Suprapubic skin (tissue), 4 donors: ENCODE data around the gene SHKBP1. TPM values are rescaled to one million over a fixed set of nuclear protein-coding genes. Genes with fewer than 3 reads are reported as not detected.

Experiments
- DNase-seq, 2 donors: peaks; one replicate each; pipeline ENCODE4 v3.0.0-alpha.2; 2019; ENCODE audit warnings: low spot score in 2 of 2
- H3K27ac ChIP-seq: fragments of 200-600 bp; sonication (generic); one replicate; pipeline ENCODE4 v1.5.1; 2019
- H3K27me3 ChIP-seq: fragments of 200-600 bp; sonication (generic); one replicate; pipeline ENCODE4 v1.5.1; 2019
- H3K36me3 ChIP-seq: fragments of 200-600 bp; sonication (generic); one replicate; pipeline ENCODE4 v1.5.1; 2019
- H3K4me1 ChIP-seq: fragments of 200-600 bp; sonication (generic); one replicate; pipeline ENCODE4 v1.5.1; 2019
- H3K4me3 ChIP-seq: fragments of 200-600 bp; sonication (generic); one replicate; pipeline ENCODE4 v1.5.1; 2019; ENCODE audit warnings: mild to moderate bottlenecking
- H3K9me3 ChIP-seq: fragments of 200-600 bp; sonication (generic); one replicate; pipeline ENCODE4 v1.5.1; 2019
- CTCF ChIP-seq, 2 donors: fragments of 200-600 bp in 1 of 2; fragments of 450-650 bp in 1 of 2; sonication (generic) in 1 of 2; IDR thresholded peaks; one replicate each; pipeline ENCODE4 v1.5.1; 2016 to 2019; ENCODE audit warnings: antibody characterized with exemption in 2 of 2, mild to moderate bottlenecking in 1 of 2, moderate library complexity in 1 of 2
- EP300 ChIP-seq: sonication (generic); formaldehyde crosslinking; IDR thresholded peaks from one replicate; pipeline ENCODE4 v1.6.1; 2017; ENCODE audit warnings: antibody characterized with exemption
- POLR2A ChIP-seq, 2 donors: fragments of 450-650 bp; IDR thresholded peaks; one replicate each; pipeline ENCODE4 v1.6.1; 2017; ENCODE audit warnings: antibody characterized with exemption in 2 of 2, mild to moderate bottlenecking in 2 of 2, moderate library complexity in 2 of 2
- POLR2AphosphoS5 ChIP-seq, 3 donors: sonication (generic); formaldehyde crosslinking; IDR thresholded peaks; one replicate each; pipeline ENCODE4 v1.6.1; 2017; ENCODE audit warnings: antibody characterized with exemption in 3 of 3
- WGBS: methylation state at CpG from one replicate; pipeline ENCODE4 v1.1.5; 2018; 5-methylcytosine and 5-hydroxymethylcytosine counted together
- total RNA-seq, 4 donors: library from RNA; depleted of rRNA; stranded (reverse); fragments of >200 nt; gene quantifications; one replicate each; pipeline ENCODE4 v1.1.0, GENCODE V29; 2016

SHKBP1 gene
- total RNA-seq, 4 donors from 2014 or later, result 42.2 to 58.3 (median 51.1) TPM

GRCh38 chr19:40581531-40581930, 4.9 kb downstream of the SHKBP1 start:
- Histone ChIP-seq H3K36me3 (peaks cover 46% of the 10 kb centered on the region), H3K4me1 (peaks cover 15% of the 10 kb centered on the region), H3K4me3 (no peak overlapping the region), H3K27ac (no peak overlapping the region), H3K9me3 (no peaks in the 10 kb centered on the region), H3K27me3 (no peaks in the 10 kb centered on the region)
- DNase-seq, result no peak
- 94% methylated on average over 5 of the region's 5 CpGs for WGBS
- no peak for TF ChIP-seq CTCF (IDR thresholded peaks at IDR 0.05)

- H3K4me1 ChIP-seq, result peaks cover 10% of the 10 kb centered on the region
- H3K9me3 ChIP-seq, result no peaks in the 10 kb centered on the region
- no peak for TF ChIP-seq EP300
- no peak overlapping the region for H3K27ac ChIP-seq
- DNase-seq, result no peak
- 80% methylated on average over 2 of the region's 2 CpGs for WGBS
- H3K27me3 ChIP-seq, result no peaks in the 10 kb centered on the region
- peaks cover 55% of the 10 kb centered on the region for H3K36me3 ChIP-seq
- no peak overlapping the region for H3K4me3 ChIP-seq
These were observed 5.8 kb downstream of the SHKBP1 start for GRCh38 chr19:40582467-40582866.

- Histone ChIP-seq H3K9me3 (no peaks in the 10 kb centered on the region), H3K4me1 (peaks cover 2% of the 10 kb centered on the region), H3K27ac (no peak overlapping the region), H3K27me3 (no peaks in the 10 kb centered on the region), H3K36me3 (peaks cover 56% of the 10 kb centered on the region), H3K4me3 (no peak overlapping the region)
- no peak for DNase-seq
- 92% methylated on average over 13 of the region's 14 CpGs for WGBS
- TF ChIP-seq CTCF (IDR thresholded peaks at IDR 0.05), result no peak
- no peak for TF ChIP-seq POLR2AphosphoS5 (IDR thresholded peaks at IDR 0.05)
- no peak for TF ChIP-seq POLR2A (IDR thresholded peaks at IDR 0.05)
- TF ChIP-seq EP300, result no peak
These were observed 6.6 kb downstream of the SHKBP1 start for GRCh38 chr19:40583283-40583682.

GRCh38 chr19:40584007-40584406, 7.3 kb downstream of the SHKBP1 start:
- 91% methylated on average over 5 of the region's 5 CpGs for WGBS
- Histone ChIP-seq H3K4me1 (no peaks in the 10 kb centered on the region), H3K4me3 (no peak overlapping the region), H3K27me3 (no peaks in the 10 kb centered on the region), H3K9me3 (no peaks in the 10 kb centered on the region), H3K27ac (no peak overlapping the region), H3K36me3 (peaks cover 61% of the 10 kb centered on the region)
- TF ChIP-seq POLR2A (IDR thresholded peaks at IDR 0.05) (no peak), EP300 (no peak), CTCF (IDR thresholded peaks at IDR 0.05) (no peak), POLR2AphosphoS5 (IDR thresholded peaks at IDR 0.05) (no peak)
- DNase-seq, result no peak

GRCh38 chr19:40585241-40585981, 8.7 kb downstream of the SHKBP1 start:
- no peak overlapping the region for H3K27ac ChIP-seq
- TF ChIP-seq POLR2AphosphoS5 (IDR thresholded peaks at IDR 0.05) (no peak), CTCF (IDR thresholded peaks at IDR 0.05) (no peak), EP300 (no peak), POLR2A (IDR thresholded peaks at IDR 0.05) (no peak)
- WGBS, result 87% methylated on average over 11 of the region's 11 CpGs
- no peaks in the 10 kb centered on the region for H3K27me3 ChIP-seq
- H3K36me3 ChIP-seq, result peaks cover 56% of the 10 kb centered on the region
- DNase-seq, result no peak
- no peaks in the 10 kb centered on the region for H3K4me1 ChIP-seq
- no peaks in the 10 kb centered on the region for H3K9me3 ChIP-seq
- no peak overlapping the region for H3K4me3 ChIP-seq

- DNase-seq, result no peak
- Histone ChIP-seq H3K4me1 (no peaks in the 10 kb centered on the region), H3K9me3 (no peaks in the 10 kb centered on the region), H3K27me3 (no peaks in the 10 kb centered on the region), H3K27ac (no peak overlapping the region), H3K4me3 (no peak overlapping the region), H3K36me3 (peaks cover 51% of the 10 kb centered on the region)
- WGBS, result 94% methylated on average over 2 of the region's 2 CpGs
- no peak for TF ChIP-seq EP300
These were observed 9.3 kb downstream of the SHKBP1 start for GRCh38 chr19:40585982-40586422.
